Limb (tissue), 2 donors: Measurements from ENCODE around the gene R3HDM2.
"Not testable (repeated sequence)": the region's sequence is repeated elsewhere in the genome, so short reads cannot be mapped to it uniquely, and the experiment has no call there.

ENCODE experiments used
- DNase-seq, 2 donors: peaks; one replicate each; pipeline ENCODE4 v3.0.0-alpha.2; 2016; ENCODE audit errors: extremely low spot score in 2 of 2

R3HDM2 gene

DNA sequence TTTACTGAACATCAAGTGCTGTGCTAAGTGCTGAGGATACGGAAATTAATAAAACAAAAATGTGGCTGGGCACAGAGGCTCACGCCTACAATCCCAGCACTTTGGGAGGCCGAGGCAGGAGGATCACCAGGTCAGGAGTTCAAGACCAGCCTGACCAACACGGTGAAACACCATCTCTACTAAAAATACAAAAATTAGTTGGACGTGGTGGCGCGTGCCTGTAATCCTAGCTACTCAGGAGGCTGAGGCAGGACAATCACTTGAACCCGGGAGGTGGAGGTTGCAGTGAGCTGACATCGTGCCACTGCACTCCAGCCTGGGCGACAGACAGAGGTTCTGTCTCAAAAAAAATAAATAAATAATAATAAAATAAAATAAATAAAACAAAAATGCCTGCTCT lies 3.9 kb downstream of the R3HDM2 start:
- not testable (repeated sequence) for DNase-seq

DNA sequence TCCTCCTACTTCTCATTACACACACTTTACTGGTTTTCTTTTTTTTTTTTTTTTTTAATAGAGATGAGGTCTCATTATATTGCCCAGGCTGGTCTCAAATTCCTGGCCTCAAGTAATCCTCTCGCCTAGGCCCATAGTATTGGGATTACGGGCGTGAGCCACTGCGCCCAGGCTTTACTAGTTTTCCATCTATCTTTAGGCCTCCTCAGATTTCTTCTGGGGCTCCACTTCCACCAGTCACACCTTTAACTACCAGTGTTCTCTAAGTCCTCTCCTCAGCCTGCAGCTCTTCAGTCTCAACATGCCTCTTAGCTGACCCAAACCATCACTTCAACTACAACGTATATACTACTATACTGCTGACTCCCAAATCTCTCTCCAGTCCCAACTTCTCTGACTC lies 10.4 kb downstream of the R3HDM2 start:
- DNase-seq = no peak

DNA sequence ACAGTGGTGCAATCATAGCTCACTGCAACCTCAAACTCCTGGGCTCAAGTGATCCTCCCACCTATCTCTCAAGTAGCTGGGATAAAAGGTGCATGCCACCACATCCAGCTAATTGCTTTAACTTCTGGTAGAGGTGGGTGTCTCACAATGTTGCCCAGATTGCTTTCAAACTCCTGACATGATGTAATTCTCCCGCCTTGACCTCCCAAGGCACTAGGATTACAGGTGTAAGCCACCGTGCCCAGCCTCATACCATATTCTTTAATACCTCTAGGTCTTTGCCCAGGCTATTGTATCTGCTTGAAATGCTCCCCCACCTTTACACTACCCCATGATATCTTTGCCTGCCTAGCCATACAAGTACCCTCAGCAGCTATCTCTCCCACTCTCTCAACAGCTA lies 11.3 kb downstream of the R3HDM2 start:
- no peak for DNase-seq

DNA sequence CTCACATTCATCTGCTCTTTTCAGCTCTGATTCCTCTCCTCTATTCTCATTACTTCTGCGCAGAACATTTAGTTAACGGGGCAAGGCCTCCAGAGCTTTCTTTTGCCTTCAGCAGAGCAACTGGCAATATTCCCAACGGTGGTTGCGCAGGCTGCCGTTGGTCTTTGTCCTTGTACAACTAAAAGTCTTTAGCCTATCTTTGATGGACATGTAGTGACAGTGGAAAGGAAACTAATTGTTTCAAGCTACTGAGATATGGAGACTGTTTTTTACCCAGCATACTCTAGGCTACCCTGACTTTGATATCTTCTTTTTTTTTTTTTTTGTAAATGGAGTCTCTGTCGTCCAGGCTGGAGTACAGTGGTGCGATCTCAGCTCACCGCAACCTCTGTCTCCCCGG lies 12.6 kb downstream of the R3HDM2 start:
- DNase-seq = no peak

DNA sequence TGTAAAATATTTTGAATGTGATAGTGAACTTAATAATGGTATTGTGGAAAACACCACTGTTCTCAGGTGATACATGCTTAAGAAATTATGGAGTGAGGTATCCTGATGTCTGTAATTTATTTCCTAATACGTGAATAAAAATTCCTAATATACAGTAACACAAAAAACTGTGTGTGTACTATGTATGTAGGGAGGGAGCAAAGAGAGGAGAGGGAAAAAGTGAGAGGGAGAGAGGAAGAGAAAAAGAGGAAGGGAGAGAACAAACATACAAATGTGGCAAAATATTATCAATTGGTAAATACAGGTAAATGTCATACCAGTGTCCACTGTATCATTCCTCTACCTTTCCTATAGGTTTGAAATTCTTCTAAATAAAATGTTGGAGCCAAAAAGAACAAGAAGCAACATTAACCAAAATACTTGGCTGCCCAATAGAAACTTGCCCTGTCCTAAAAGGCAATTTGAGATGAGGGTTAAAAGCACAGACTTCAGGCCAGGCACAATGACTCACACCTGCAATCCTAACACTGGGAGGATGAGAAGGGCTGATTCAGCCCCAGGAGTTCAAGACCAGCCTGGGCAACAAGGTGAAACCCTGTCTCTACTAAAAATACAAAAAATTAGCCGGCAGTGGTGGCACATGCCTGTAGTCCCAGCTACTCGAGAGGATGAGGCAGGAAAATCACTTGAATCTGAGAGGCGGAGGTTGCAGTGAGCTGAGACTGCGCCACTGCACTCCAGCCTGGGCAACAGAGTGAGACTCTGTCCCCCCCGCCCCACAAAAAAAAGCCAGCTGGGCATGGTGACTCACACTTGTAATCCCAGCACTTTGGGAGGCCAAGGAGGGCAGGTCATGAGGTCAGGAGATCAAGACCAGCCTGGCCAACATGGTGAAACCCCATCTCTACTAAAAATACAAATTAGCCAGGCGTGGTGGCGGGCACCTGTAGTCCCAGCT lies 14.5 kb downstream of the R3HDM2 start:
- no peak for DNase-seq

DNA sequence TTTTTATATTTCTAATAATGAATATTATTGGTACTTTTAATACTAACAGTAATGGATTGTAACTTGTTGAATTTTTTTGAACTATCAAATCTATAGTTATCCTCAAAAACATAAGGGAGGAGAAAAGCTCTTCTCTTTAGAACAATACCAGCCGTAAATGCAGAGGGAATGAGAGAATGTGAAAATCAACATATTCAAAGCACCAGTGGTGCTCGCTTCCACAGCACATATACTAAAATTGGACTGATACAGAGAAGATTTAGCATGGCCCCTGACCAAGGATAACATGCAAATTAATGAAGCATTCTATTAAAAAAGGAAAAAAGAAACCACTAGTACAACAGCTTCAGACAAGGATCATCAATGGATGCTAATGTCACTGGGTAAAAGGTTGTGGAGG lies 15.8 kb downstream of the R3HDM2 start:
- DNase-seq = no peak

DNA sequence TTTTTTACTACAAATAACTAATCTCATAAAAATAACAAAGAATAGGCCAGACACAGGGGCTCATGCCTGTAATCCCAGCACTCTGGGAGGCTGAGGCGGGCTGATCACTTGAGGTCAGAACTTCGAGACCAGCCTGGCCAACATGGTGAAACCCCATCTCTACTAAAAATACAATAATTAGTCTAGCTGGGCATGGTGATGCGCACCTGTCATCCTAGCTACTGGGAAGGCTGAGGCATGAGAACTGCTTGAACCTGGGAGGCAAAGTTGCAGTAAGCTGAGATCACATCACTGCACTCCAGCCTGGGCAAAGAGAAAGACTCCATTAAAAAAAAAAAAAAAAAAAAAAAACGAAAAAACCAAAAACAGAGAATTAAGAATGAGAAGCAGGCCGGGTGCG lies 16.7 kb downstream of the R3HDM2 start:
- not testable (repeated sequence) for DNase-seq

DNA sequence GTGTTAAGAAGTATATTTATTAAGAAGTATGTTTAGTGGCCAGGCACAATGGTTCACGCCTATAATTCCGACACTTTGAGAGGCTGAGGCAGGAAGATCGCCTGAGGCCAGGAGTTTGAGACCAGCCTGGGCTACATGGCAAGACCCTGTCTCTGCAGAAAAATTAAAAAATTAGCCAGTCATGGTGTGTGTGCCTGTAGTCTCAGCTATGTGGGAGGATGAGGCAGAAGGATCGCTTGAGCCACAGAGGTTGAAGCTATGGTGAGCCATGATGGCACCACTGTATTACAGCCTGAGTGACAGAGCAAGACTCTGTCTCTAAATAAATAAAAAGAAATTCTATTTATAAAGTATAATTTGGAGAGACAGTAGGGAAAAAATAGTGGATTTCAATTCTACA lies 20.3 kb downstream of the R3HDM2 start:
- DNase-seq = no peak

DNA sequence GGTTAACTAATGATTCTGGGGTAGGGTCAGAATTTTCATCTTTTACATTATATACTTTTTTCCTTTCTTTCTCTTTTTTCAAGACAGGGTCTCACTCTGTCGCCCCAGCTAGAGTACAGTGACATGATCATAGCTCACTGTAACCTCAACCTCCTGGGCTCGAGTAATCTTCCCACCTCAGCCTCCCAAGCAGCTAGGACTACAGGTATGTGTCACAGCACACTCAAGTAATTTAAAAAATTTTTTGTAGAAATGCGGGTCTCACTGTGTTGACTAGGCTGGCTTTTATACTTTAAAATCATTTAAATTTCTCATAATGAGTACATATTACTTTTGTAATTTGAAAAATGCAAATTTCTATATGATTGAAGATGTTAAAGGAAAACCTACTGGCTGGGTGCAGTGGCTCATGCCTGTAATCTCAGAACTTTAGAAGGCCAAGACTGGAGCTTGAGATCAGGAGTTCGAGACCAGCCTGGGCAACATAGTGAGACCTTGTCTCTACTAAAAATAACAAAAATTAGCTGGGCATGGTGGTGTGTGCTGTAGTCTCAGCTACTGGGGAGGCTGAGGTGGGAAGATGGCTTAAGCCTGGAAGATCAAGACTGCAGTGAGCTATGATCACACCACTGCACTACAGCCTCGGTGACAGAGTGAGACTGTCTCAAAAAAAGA lies 25.7 kb downstream of the R3HDM2 start:
- DNase-seq = no peak

DNA sequence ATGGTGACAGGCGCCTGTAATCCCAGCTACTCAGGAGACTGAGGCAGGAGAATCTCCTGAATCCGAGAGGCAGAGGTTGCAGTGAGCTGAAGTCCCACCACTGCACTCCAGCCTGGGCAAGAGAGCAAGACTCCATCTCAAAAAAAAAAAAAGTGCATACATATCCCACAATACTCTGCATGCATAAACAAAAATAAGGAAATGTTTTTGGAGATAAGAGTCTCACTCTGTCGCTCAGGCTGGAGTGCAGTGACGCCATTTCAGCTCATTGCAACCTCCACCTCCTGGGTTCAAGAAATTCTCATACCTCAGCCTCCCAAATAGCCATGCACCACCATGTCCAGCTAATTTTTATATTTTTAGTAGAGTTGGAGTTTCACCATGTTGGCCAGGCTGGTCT lies 28.7 kb downstream of the R3HDM2 start:
- not testable (repeated sequence) for DNase-seq

DNA sequence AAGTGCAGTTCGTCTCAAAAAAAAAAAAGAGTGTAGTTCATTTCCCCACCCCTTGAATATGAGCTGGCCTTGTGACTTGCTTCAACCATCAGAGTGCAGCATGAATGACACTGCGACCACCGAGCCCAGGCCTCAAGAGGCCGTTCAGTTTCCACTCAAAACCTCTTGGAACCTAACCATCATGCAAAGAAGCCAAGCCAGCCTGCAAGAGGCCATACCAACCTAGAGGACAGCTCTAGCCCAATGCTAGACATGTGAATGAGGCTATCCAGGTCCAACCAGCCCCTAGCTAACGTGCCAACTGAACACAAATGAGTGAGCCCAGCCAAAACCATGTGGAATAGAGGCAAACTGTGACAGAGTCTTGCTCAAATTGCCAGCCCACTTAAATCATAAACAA lies 29.7 kb downstream of the R3HDM2 start:
- peak in 1 of 2 donors; percentile 53 for DNase-seq

DNA sequence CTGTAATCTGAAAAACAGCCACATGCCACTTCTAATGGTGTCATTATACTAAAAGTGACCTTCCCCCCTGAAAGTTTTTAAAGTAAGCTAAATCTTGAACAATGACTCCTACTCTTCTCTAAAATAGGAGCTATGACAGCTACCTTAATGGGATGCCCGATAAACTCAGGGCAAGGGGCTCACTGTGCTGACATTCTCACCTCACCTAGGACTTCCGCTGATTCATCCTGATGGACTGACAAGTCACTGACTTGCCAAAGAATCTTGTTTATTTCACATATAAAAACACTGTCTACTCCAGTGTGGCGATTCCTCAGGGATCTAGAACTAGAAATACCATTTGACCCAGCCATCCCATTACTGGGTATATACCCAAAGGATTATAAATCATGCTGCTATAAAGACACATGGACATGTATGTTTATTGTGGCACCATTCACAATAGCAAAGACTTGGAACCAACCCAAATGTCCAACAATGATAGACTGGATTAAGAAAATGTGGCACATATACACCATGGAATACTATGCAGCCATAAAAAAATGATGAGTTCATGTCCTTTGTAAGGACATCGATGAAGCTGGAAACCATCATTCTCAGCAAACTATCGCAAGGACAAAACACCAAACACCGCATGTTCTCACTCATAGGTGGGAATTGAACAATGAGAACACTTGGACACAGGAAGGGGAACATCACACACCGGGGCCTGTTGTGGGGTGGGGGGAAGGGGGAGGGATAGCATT lies 31.0 kb downstream of the R3HDM2 start:
- not testable (repeated sequence) for DNase-seq

DNA sequence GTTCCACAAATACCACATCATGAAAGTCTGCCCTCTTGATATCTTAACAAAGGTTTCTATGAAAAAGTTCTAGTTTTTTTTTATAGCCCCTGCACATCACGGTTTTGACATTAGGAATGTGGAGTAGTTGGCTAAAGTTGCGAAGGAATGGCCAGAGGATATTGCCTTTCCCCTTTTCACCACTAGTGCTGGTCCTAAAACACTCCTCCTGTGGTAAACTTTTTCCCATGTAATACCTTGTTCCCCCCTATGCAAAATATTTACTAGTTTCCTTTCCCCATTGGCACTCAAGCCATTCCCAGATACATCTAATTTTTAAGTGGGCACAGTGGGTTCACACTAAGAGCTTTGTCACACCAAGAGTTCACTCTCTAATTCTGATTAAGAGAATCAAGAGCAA lies 33.4 kb downstream of the R3HDM2 start:
- DNase-seq = no peak

DNA sequence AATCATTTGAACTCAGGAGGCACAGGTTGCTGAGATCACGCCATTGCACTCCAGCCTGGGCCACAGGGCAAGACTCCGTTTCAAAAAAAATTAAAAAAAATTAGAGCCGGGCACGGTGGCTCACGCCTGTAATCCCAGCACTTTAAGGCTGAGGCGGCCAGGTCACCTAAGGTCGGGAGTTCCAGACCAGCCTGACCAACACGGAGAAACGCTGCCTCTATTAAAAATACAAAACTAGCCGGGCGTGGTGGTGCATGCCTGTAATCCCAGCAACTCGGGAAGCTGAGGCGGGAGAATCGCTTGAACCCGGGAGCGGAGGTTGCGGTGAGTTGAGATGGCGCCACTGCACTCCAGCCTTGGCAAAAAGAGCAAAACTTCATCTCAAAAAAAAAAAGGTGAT lies 35.7 kb downstream of the R3HDM2 start:
- no peak for DNase-seq

DNA sequence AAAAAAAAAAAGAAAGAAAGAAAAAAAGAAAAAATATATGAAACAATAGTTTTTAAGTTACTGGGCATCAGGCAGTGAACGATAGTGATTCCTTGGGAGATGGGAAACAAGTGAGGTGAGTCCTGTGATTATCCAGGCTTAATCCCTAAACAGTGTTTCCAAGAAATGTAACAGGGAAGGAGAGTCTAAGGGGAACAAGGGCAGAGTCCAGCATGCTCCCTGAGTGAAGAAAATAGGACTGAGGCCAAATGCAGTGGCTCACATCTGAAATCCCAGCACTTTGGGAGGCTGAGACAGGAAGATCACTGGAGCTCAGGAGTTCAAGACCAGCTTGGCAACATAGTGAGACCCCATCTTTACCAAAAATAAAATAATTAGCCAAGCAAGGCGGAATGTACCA lies 40.7 kb downstream of the R3HDM2 start:
- no peak for DNase-seq

DNA sequence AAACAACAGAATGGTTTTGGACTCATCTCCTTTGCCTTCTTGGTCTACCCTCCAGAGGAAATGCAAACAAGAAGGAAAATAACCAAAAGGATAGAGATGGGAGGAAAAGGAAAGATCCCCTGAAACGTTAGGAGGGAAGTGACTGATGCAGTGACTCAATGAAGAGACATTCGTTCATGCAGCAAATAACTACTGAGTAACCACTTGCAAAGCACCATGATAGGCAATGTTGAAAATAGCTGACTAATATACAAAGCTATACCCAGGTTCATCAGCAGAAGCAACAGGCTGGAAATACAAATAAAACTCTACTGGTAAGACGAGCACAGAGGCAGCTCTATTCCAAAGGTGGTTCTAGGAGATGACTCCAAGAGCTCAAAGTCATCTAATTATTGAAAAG lies 41.8 kb downstream of the R3HDM2 start:
- DNase-seq = no peak

DNA sequence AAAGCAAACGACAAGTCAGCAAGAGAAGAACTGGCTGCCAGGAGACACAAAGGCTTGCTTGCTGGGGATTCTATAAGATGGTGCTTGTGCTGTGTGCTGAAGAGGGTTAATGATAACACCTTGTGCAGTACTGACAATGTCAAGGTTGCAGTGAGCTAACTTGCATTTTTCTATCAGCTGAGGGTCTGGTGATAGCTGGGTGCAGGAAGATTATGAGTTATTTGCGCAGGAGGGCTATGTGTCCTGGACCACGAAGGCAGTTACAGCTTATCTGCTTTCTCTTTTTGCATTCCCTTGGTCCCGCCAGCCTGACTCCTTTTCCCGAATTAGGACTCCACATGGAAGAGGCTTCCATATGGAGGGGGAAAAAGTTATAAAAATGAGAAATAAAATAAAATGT lies 42.4 kb downstream of the R3HDM2 start:
- no peak for DNase-seq

DNA sequence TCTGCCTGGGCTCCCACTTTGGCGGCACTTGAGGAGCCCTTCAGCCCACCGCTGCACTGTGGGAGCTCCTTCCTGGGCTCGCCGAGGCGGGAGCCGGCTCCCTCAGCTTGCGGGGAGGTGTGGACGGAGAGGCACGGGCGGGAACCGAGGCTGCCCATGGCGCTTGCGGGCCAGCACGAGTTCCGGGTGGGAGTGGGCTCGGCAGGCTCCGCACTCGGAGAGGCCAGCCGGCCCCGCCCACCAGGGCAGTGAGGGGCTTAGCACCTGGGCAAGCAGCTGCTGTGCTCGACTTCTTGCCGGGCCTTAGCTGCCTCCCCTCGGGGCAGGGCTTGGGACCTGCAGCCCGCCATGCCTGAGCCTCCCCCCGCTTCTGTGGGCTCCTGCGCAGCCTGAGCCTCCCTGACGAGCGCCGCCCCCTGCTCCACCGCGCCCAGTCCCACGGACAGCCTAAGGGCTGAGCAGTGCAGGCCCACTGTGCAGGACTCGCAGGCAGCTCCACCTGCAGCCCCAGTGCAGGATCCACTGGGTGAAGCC lies 44.6 kb downstream of the R3HDM2 start:
- DNase-seq = no peak

DNA sequence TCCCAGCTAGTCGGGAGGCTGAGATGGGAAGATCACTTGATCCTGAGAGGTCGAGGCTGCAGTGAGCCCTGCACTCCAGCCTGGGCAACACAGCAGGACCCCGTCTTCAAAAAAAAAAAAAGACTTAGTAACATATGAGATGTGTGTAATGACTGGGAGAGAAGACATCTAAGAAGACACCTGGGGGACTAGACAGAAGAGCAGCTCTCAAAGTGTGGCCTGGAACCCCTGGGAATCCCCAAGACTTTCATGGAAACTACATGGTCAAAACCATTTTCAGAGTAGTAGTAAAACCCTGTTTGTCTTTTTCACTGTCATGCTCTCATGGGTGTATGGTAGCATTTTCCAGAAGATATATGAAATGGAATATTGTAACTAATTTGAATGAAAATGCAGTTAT lies 45.3 kb downstream of the R3HDM2 start:
- no peak for DNase-seq

DNA sequence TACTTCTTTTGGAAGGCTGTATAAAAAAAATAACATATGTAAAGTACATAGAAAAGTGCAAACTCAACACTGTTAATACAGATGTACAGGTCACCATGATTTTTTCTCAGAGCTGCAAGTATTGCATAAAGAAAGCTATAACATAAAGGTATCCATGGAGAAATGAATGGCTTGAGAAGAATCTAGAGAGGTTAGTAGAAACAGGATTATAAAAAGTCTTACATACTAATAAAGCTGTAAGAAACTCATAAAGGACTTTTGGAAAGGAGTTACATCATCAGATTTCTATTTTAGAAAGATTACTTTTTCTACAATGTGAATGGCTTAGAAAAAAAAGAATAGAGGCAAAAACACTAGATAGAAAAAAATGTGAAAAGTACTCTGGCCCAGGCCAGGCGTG lies 46.4 kb downstream of the R3HDM2 start:
- no peak for DNase-seq

DNA sequence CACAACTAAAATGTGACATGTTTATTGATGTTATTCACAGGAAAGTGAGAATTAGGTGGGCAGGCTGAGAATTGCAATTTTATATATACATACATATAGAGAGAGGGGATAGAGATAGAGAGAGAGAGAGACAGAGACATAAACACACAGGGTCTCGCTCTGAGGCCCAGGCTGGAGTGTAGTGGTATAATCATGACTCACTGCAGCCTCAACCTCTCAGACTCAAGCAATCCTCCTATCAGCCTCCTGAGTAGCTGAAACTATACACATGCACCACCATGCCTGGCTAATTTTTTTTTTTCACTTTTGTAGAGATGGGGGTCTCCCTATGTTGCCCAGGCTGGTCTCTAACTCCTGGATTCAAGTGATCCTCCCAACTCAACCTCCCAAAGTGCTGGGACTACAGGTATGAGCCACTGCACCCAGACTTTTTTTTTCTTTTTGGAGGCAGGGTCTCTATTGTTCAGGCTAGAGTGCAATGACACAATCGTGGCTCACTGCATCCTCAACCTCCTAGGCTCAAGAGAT lies 49.1 kb downstream of the R3HDM2 start:
- DNase-seq = no peak

DNA sequence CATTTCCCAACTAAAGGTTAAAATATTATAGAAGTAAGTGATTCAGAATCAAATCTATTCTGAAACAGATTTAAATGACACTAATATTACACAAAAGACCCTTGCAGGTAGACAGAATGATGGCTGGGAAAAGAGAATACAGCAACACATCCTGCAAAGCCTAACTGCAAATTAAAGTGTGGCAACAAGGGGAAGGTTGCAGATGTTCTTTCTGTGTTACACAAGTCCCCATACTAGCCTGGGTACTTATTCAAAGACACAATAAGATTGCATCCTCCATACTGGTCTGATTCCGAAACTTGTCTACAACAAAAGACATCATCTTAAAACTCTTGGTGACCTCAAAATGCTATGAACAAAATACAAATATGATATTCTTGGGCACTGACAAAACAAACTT lies 50.5 kb downstream of the R3HDM2 start:
- no peak for DNase-seq
